Measurements from ENCODE around the gene MAN1A1.
A peak's percentile ranks its signal among the peaks of the same experiment; 100 is the strongest.

Gene MAN1A1

GRCh38 chr6:119148098-119148824 lies 201.3 kb downstream of the MAN1A1 start:
- peak; percentile 61 for TF ChIP-seq CTCF (IDR thresholded peaks at IDR 0.05; ENCODE audit: low read depth, low read length, missing control alignments)
- peak; percentile 77 for DNase-seq (ENCODE audit: extremely low read depth, low read depth)
- H3K4me3 ChIP-seq (replicated peaks; ENCODE audit: low read depth, low read length), result no peak overlapping the region

- TF ChIP-seq CTCF (IDR thresholded peaks at IDR 0.05; ENCODE audit: low read depth, low read length, missing control alignments), result no peak
- no peak overlapping the region for H3K4me3 ChIP-seq (replicated peaks; ENCODE audit: low read depth, low read length)
- DNase-seq (ENCODE audit: extremely low read depth, low read depth), result peak; percentile 96
These were observed 202.2 kb downstream of the MAN1A1 start for GRCh38 chr6:119147101-119148053.

GRCh38 chr6:119145111-119145510 lies 204.4 kb downstream of the MAN1A1 start:
- TF ChIP-seq CTCF (IDR thresholded peaks at IDR 0.05; ENCODE audit: low read depth, low read length, missing control alignments), result no peak
- H3K4me3 ChIP-seq (replicated peaks; ENCODE audit: low read depth, low read length), result no peak overlapping the region
- no peak for DNase-seq (ENCODE audit: extremely low read depth, low read depth)

GRCh38 chr6:119142637-119143036 lies 206.9 kb downstream of the MAN1A1 start:
- no peak overlapping the region for H3K4me3 ChIP-seq (replicated peaks; ENCODE audit: low read depth, low read length)
- TF ChIP-seq CTCF (IDR thresholded peaks at IDR 0.05; ENCODE audit: low read depth, low read length, missing control alignments), result no peak
- DNase-seq (ENCODE audit: extremely low read depth, low read depth), result no peak

GRCh38 chr6:119142041-119142440 lies 207.5 kb downstream of the MAN1A1 start:
- no peak for TF ChIP-seq CTCF (IDR thresholded peaks at IDR 0.05; ENCODE audit: low read depth, low read length, missing control alignments)
- no peak overlapping the region for H3K4me3 ChIP-seq (replicated peaks; ENCODE audit: low read depth, low read length)
- peak; percentile 65 for DNase-seq (ENCODE audit: extremely low read depth, low read depth)

GRCh38 chr6:119140196-119141140 lies 209.1 kb downstream of the MAN1A1 start:
- no peak for DNase-seq (ENCODE audit: extremely low read depth, low read depth)
- no peak for TF ChIP-seq CTCF (IDR thresholded peaks at IDR 0.05; ENCODE audit: low read depth, low read length, missing control alignments)
- no peak overlapping the region for H3K4me3 ChIP-seq (replicated peaks; ENCODE audit: low read depth, low read length)

All from HFF-Myc (cell line).